ENCODE data around the gene TBC1D24. TPM values are rescaled to one million over a fixed set of nuclear protein-coding genes. Genes with fewer than 3 reads are reported as not detected.

The TBC1D24 gene
- total and polyA plus RNA-seq, 9 of the 15 experiments (the other 6 are each of a cell fraction or from before 2014, with no cell fraction given) = 1.7 to 22.6 (median 7.2) TPM

DNA sequence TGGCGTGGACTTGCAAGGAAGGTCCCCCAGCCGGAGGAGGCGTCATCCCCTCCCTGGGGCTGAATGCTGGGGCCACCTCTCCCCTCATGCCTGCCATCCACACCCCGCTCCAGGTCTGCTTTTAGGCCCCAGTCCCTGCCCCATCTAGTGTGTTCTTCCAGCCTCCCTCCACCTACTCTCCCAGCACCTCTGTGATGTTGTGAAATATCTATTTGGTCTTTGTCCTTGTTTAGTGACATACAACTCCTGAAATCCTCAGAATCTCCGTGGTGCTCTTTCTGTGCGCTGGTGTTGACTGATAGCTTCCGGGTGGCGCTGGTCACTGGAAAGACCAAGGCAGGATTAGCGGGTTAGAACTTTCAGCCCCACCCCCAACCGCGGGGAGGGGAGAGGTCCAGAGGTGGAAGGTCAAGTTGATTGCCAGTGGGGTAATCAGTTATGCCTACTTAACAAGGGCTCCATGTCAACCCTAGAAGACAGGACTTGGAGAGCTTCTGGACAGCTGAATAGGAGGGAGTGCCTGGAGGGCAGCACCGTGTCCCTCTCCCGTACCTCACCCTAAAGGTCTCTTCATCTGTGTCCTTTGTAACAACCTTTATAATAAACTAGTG, 10.1 kb downstream of the TBC1D24 start (continued):
- TF ChIP-seq, protein P1, sequence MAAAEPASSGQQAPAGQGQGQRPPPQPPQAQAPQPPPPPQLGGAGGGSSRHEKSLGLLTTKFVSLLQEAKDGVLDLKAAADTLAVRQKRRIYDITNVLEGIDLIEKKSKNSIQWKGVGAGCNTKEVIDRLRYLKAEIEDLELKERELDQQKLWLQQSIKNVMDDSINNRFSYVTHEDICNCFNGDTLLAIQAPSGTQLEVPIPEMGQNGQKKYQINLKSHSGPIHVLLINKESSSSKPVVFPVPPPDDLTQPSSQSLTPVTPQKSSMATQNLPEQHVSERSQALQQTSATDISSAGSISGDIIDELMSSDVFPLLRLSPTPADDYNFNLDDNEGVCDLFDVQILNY (CRISPR knock-in tag; IDR thresholded peaks at IDR 0.05) = no peak
- TF ChIP-seq ZNF589 (CRISPR knock-in tag; IDR thresholded peaks at IDR 0.05; ENCODE audit: low read depth) (0 out of 2 replicates have a peak, but pooled peaks have one; percentile 31), JUND (IDR thresholded peaks at IDR 0.05; ENCODE audit: borderline replicate concordance, low read depth, low read length) (peak; percentile 26; the same call in 1 of the 2 replicates), JUND (tag; IDR thresholded peaks at IDR 0.05; ENCODE audit: borderline replicate concordance, low read depth, low read length) (no peak), HLTF (IDR thresholded peaks at IDR 0.05) (no peak), FOXP1 (CRISPR knock-in tag; IDR thresholded peaks at IDR 0.05) (no peak), NR2C2 (CRISPR knock-in tag; IDR thresholded peaks at IDR 0.05) (peak; percentile 74), NR2C2 (tag; IDR thresholded peaks at IDR 0.05) (peak; percentile 93), ELF1 (tag; IDR thresholded peaks at IDR 0.05) (peak; percentile 34; the same call in 1 of the 2 replicates), FOSL1 (tag; conservative IDR thresholded peaks at IDR 0.05) (no peak), ESRRA (IDR thresholded peaks at IDR 0.05; ENCODE audit: borderline replicate concordance, low read depth) (0 out of 2 replicates have a peak, but pooled peaks have one; percentile 23), TRIM24 (IDR thresholded peaks at IDR 0.05) (0 out of 4 replicates have a peak, but pooled peaks of 1 of the 2 experiments have one; percentile 16), ADNP (tag; IDR thresholded peaks at IDR 0.05) (no peak), EP400 (IDR thresholded peaks at IDR 0.05) (no peak), DDX20 (tag; IDR thresholded peaks at IDR 0.05; ENCODE audit: low read depth) (no peak), NCOA1 (IDR thresholded peaks at IDR 0.05; ENCODE audit: low read depth) (no peak), JUNB (CRISPR knock-in tag; conservative IDR thresholded peaks at IDR 0.05) (no peak), POLR2AphosphoS2 (IDR thresholded peaks at IDR 0.05; ENCODE audit: low read length) (no peak), FOXK2 (conservative IDR thresholded peaks at IDR 0.05 in 1 of 2, IDR thresholded peaks at IDR 0.05 in 1 of 2; ENCODE audit: low read depth in 2 of 2) (peak; percentile 40 to 61; a peak in 1 of 4 replicates), ZNF197 (CRISPR knock-in tag; IDR thresholded peaks at IDR 0.05; ENCODE audit: low read depth) (no peak)
- TF ChIP-seq, protein P2, sequence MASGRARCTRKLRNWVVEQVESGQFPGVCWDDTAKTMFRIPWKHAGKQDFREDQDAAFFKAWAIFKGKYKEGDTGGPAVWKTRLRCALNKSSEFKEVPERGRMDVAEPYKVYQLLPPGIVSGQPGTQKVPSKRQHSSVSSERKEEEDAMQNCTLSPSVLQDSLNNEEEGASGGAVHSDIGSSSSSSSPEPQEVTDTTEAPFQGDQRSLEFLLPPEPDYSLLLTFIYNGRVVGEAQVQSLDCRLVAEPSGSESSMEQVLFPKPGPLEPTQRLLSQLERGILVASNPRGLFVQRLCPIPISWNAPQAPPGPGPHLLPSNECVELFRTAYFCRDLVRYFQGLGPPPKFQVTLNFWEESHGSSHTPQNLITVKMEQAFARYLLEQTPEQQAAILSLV (tag; IDR thresholded peaks at IDR 0.05) = no peak
- TF ChIP-seq, protein P3, sequence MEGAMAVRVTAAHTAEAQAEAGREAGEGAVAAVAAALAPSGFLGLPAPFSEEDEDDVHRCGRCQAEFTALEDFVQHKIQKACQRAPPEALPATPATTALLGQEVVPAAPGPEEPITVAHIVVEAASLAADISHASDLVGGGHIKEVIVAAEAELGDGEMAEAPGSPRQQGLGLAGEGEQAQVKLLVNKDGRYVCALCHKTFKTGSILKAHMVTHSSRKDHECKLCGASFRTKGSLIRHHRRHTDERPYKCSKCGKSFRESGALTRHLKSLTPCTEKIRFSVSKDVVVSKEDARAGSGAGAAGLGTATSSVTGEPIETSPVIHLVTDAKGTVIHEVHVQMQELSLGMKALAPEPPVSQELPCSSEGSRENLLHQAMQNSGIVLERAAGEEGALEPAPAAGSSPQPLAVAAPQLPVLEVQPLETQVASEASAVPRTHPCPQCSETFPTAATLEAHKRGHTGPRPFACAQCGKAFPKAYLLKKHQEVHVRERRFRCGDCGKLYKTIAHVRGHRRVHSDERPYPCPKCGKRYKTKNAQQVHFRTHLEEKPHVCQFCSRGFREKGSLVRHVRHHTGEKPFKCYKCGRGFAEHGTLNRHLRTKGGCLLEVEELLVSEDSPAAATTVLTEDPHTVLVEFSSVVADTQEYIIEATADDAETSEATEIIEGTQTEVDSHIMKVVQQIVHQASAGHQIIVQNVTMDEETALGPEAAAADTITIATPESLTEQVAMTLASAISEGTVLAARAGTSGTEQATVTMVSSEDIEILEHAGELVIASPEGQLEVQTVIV (CRISPR knock-in tag; IDR thresholded peaks at IDR 0.05; ENCODE audit: borderline replicate concordance) = no peak
- TF ChIP-seq, protein P4, sequence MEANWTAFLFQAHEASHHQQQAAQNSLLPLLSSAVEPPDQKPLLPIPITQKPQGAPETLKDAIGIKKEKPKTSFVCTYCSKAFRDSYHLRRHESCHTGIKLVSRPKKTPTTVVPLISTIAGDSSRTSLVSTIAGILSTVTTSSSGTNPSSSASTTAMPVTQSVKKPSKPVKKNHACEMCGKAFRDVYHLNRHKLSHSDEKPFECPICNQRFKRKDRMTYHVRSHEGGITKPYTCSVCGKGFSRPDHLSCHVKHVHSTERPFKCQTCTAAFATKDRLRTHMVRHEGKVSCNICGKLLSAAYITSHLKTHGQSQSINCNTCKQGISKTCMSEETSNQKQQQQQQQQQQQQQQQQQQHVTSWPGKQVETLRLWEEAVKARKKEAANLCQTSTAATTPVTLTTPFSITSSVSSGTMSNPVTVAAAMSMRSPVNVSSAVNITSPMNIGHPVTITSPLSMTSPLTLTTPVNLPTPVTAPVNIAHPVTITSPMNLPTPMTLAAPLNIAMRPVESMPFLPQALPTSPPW (CRISPR knock-in tag; IDR thresholded peaks at IDR 0.05) = peak; percentile 54
